ENCODE measurements around the gene GPLD1. TPM values are rescaled to one million over a fixed set of nuclear protein-coding genes. Genes with fewer than 3 reads are reported as not detected.

The GPLD1 gene
- total RNA-seq, 2 donors from 2014 or later: 3.1 to 13.0 TPM

- no peaks in the 10 kb centered on the region for H3K36me3 ChIP-seq
- no peaks in the 10 kb centered on the region for H3K9me3 ChIP-seq
- WGBS: 94% methylated on average over 3 of the region's 3 CpGs
- no peaks in the 10 kb centered on the region for H3K27me3 ChIP-seq (replicated peaks; ENCODE audit: insufficient read depth)
- TF ChIP-seq POLR2A (IDR thresholded peaks at IDR 0.05): no peak
- TF ChIP-seq, protein P1, sequence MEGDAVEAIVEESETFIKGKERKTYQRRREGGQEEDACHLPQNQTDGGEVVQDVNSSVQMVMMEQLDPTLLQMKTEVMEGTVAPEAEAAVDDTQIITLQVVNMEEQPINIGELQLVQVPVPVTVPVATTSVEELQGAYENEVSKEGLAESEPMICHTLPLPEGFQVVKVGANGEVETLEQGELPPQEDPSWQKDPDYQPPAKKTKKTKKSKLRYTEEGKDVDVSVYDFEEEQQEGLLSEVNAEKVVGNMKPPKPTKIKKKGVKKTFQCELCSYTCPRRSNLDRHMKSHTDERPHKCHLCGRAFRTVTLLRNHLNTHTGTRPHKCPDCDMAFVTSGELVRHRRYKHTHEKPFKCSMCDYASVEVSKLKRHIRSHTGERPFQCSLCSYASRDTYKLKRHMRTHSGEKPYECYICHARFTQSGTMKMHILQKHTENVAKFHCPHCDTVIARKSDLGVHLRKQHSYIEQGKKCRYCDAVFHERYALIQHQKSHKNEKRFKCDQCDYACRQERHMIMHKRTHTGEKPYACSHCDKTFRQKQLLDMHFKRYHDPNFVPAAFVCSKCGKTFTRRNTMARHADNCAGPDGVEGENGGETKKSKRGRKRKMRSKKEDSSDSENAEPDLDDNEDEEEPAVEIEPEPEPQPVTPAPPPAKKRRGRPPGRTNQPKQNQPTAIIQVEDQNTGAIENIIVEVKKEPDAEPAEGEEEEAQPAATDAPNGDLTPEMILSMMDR (IDR thresholded peaks at IDR 0.05): no peak
- no peak for TF ChIP-seq POLR2AphosphoS5 (IDR thresholded peaks at IDR 0.05)
- H3K27ac ChIP-seq: no peak overlapping the region
- intact Hi-C loops (cut with DNase I): no loop called here
- DNase-seq (ENCODE audit: low spot score): no peak
- H3K4me1 ChIP-seq (replicated peaks): no peaks in the 10 kb centered on the region
- no peak overlapping the region for H3K4me3 ChIP-seq
Observed at GRCh38 chr6:24441599-24441904, 47.8 kb downstream of the GPLD1 start.

DNA sequence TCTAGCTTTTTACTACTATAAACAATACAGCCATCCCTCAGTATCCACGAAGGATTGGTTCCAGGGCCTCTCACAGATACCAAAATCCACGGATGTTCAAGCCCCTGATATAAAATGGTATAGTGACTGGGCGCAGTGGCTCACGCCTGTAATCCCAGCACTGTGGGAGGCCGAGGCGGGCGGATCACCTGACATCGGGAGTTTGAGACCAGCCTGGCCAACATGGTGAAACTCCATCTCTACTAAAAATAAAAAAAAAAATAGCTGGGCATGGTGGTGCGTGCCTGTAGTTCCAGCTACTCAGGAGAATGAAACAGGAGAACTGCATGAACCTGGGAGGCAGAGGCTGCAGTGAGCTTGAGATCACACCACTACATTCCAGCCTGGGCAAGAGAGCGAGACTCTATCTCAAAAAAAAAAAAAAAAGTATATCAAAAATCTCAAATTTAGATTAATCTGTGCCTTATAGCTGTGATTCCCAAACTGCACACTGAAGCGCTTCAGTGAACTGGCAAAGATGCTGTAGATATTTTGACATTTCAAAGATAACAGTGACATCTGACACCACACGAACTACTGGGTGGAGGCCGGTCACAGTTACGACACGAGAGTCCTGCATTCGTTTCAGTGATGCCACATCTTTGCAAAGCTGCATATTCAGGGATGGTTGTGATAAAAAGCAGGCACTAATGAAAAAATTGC, 48.3 kb downstream of the GPLD1 start:
- Histone ChIP-seq H3K4me1 (replicated peaks) (no peaks in the 10 kb centered on the region), H3K9me3 (no peaks in the 10 kb centered on the region), H3K36me3 (no peaks in the 10 kb centered on the region), H3K27ac (no peak overlapping the region), H3K4me3 (no peak overlapping the region), H3K27me3 (replicated peaks; ENCODE audit: insufficient read depth) (no peaks in the 10 kb centered on the region)
- no peak for TF ChIP-seq POLR2AphosphoS5 (IDR thresholded peaks at IDR 0.05)
- no peak for TF ChIP-seq POLR2A (IDR thresholded peaks at IDR 0.05)
- TF ChIP-seq, protein P1 (IDR thresholded peaks at IDR 0.05): no peak
- intact Hi-C loops (cut with DNase I): no loop called here
- DNase-seq (ENCODE audit: low spot score): no peak
- 84% methylated on average over 16 of the region's 16 CpGs for WGBS

DNA sequence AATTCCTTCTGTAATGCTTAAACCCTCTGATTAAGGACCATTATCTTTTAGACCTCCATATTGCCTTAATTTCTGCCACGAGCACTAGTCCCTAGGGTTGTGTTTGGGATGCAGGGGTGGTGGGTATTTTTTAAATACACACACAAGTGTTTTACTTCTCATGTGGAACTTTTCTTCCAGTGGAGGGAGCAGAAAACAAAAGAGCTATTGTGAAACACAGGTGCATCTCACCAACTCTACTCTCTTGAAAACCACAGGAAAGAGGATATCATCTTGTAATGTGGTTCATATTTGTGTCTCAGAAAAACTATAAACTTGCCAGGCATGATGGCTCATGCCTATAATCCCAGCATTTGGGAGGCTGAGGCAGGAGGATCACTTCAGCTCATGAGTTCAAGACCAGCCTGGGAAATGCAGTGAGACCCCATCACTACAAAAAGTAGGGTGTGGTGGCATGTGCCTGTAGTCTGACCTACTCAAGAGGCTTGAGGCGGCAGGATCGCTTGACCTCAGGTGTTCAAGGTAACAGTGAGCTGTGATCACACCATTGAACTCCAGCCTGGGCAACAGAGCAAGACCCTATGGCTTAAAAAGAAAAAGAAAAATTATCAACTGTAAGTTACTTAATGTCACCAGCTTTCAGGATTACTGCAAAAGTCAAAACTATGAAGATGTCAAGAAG, 49.4 kb downstream of the GPLD1 start:
- Histone ChIP-seq H3K4me3 (no peak overlapping the region), H3K9me3 (no peaks in the 10 kb centered on the region), H3K27ac (no peak overlapping the region), H3K36me3 (no peaks in the 10 kb centered on the region), H3K4me1 (replicated peaks) (no peaks in the 10 kb centered on the region), H3K27me3 (replicated peaks; ENCODE audit: insufficient read depth) (no peaks in the 10 kb centered on the region)
- TF ChIP-seq, protein P1 (IDR thresholded peaks at IDR 0.05): no peak
- TF ChIP-seq POLR2A (IDR thresholded peaks at IDR 0.05) (no peak), POLR2AphosphoS5 (IDR thresholded peaks at IDR 0.05) (no peak)
- no peak for DNase-seq (ENCODE audit: low spot score)
- intact Hi-C loops (cut with DNase I): no loop called here
- 97% methylated on average over 3 of the region's 3 CpGs for whole genome bisulfite sequencing

- WGBS: 95% methylated on average over 14 of the region's 14 CpGs
- no peak overlapping the region for H3K4me3 ChIP-seq
- DNase-seq (ENCODE audit: low spot score): no peak
- no peak overlapping the region for H3K27ac ChIP-seq
- no peaks in the 10 kb centered on the region for H3K4me1 ChIP-seq (replicated peaks)
- H3K9me3 ChIP-seq: no peaks in the 10 kb centered on the region
- no peak for TF ChIP-seq POLR2AphosphoS5 (IDR thresholded peaks at IDR 0.05)
- no peak for TF ChIP-seq POLR2A (IDR thresholded peaks at IDR 0.05)
- TF ChIP-seq, protein P1 (IDR thresholded peaks at IDR 0.05): no peak
- H3K27me3 ChIP-seq (replicated peaks; ENCODE audit: insufficient read depth): no peaks in the 10 kb centered on the region
- intact Hi-C loops (cut with DNase I): no loop called here
- H3K36me3 ChIP-seq: no peaks in the 10 kb centered on the region
Observed at GRCh38 chr6:24436979-24437378, 52.4 kb downstream of the GPLD1 start.

DNA sequence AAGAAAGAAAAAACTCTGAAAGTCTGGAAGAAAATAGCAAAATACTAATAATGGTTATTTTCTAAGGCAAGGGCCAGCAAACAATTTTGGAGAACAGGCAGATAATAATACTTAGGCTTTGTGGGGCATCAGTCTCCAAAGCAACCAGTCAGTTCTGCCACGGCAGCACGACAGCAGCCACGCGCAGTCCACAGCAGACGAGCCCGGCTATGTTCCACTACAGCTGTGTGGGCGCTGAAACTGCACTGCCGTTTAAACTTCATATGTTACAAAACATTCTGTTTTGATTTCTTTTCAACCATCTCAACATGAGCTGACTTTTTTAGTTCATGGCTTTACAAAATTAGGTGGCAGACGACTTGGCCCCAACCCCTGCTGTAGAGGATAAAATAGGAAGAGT, 56.8 kb downstream of the GPLD1 start:
- no peak for DNase-seq (ENCODE audit: low spot score)
- intact Hi-C loops (cut with DNase I): loop anchor here (2.0 kb wide), 1 partner anchor 88 kb away; no protein-coding TSS in a partner anchor
- H3K9me3 ChIP-seq: no peaks in the 10 kb centered on the region
- H3K27me3 ChIP-seq (replicated peaks; ENCODE audit: insufficient read depth): no peaks in the 10 kb centered on the region
- no peaks in the 10 kb centered on the region for H3K36me3 ChIP-seq
- WGBS: 93% methylated on average over 9 of the region's 9 CpGs
- H3K4me3 ChIP-seq: no peak overlapping the region
- TF ChIP-seq POLR2AphosphoS5 (IDR thresholded peaks at IDR 0.05) (no peak), POLR2A (IDR thresholded peaks at IDR 0.05) (no peak)
- TF ChIP-seq, protein P1 (IDR thresholded peaks at IDR 0.05): no peak
- no peaks in the 10 kb centered on the region for H3K4me1 ChIP-seq (replicated peaks)
- H3K27ac ChIP-seq: no peak overlapping the region
